Central memory CD8-positive, alpha-beta T cell (primary cell): ENCODE data around the gene SLC30A3.
"Not testable (repeated sequence)": the region's sequence is repeated elsewhere in the genome, so short reads cannot be mapped to it uniquely, and the experiment has no call there.

Experiments used
- ATAC-seq: fragments of 150-1000 bp; cut with Tn5 transposase; replicated peaks from 2 replicates; pipeline ENCODE4 v1.10.0; 2022; ENCODE audit warnings: mild to moderate bottlenecking, moderate FRiP score, moderate number of reproducible peaks; ENCODE audit not compliant: poor library complexity, severe bottlenecking; ENCODE audit errors: extremely low read depth
- DNase-seq, 2 donors: peaks; one replicate each; pipeline ENCODE4 v3.0.0; 2021; ENCODE audit warnings: low spot score in 2 of 2
- H3K27ac Mint-ChIP-seq: one replicate; pipeline ENCODE4 v1.8.0; 2022; ENCODE audit warnings: low read depth, mild to moderate bottlenecking, moderate library complexity, mixed read lengths
- H3K27me3 Mint-ChIP-seq: one replicate; pipeline ENCODE4 v1.8.0; 2022; ENCODE audit warnings: mixed read lengths
- H3K36me3 Mint-ChIP-seq: one replicate; pipeline ENCODE4 v1.8.0; 2022; ENCODE audit warnings: mild to moderate bottlenecking, moderate library complexity, mixed read lengths; ENCODE audit not compliant: insufficient read depth
- H3K4me1 Mint-ChIP-seq: one replicate; pipeline ENCODE4 v1.8.0; 2022; ENCODE audit warnings: mixed read lengths
- H3K4me3 Mint-ChIP-seq: one replicate; pipeline ENCODE4 v1.8.0; 2022; ENCODE audit warnings: mild to moderate bottlenecking, moderate library complexity, mixed read lengths
- H3K9me3 Mint-ChIP-seq: one replicate; pipeline ENCODE4 v1.8.0; 2022; ENCODE audit warnings: mixed read lengths

The SLC30A3 gene

DNA sequence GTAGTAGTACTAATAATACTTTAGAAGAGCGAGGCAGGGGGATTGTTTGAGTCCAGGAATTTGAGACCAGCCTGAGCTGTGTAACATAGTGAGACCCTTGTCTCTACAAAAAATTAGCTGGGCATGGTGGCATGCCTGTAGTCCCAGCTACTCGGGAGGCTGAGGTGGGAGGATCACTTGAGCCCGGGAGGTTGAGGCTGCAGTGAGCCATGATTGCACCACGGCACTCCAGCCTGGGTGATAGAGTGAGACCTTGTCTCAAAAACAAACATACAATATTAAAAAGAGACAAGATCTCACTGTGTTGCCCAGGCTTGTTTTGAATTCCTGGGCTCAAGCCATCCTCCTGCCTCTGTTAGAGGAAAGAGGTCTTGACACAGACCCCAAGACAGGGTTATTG lies 37.8 kb upstream of the SLC30A3 start:
- not testable (repeated sequence) for DNase-seq, H3K4me1 Mint-ChIP-seq, H3K4me3 Mint-ChIP-seq, H3K9me3 Mint-ChIP-seq, ATAC-seq, H3K36me3 Mint-ChIP-seq, H3K27ac Mint-ChIP-seq
- peaks cover 49% of the 10 kb centered on the region for H3K27me3 Mint-ChIP-seq

- ATAC-seq (no peak), DNase-seq (no peak)
- Mint-ChIP-seq H3K27me3 (peaks cover 44% of the 10 kb centered on the region), H3K27ac (no peak overlapping the region), H3K4me1 (no peaks in the 10 kb centered on the region), H3K4me3 (no peak overlapping the region), H3K9me3 (no peaks in the 10 kb centered on the region), H3K36me3 (peaks cover 2% of the 10 kb centered on the region)
Measured at GRCh38 chr2:27298391-27299080, 35.7 kb upstream of the SLC30A3 start.

GRCh38 chr2:27297195-27297594 lies 34.3 kb upstream of the SLC30A3 start:
- Mint-ChIP-seq H3K9me3 (no peaks in the 10 kb centered on the region), H3K4me1 (no peaks in the 10 kb centered on the region), H3K27ac (no peak overlapping the region), H3K4me3 (no peak overlapping the region), H3K36me3 (peaks cover 2% of the 10 kb centered on the region), H3K27me3 (peaks cover 58% of the 10 kb centered on the region)
- no peak for DNase-seq
- no peak for ATAC-seq

DNA sequence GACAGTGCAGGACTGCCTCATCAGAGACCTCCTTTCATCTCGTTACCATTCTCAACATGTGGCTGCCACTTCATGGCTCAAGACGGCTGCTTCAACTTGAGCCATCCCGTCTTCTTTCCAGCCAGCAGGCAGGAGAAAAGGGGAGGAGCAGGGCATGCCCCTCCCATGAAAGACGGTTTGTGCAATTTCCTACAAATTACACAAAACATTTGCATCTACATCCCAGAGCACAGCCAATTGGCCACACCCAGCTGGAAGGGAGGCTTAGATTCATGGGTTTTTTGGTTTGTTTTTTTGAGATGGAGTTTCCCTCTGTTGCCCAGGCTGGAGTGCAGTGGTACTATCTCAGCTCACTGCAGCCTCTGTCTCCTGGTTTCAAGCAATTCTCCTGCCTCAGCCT lies 33.6 kb upstream of the SLC30A3 start:
- Mint-ChIP-seq H3K4me1 (no peaks in the 10 kb centered on the region), H3K4me3 (no peak overlapping the region), H3K27ac (no peak overlapping the region), H3K9me3 (no peaks in the 10 kb centered on the region), H3K36me3 (peaks cover 2% of the 10 kb centered on the region), H3K27me3 (peaks cover 65% of the 10 kb centered on the region)
- DNase-seq (no peak), ATAC-seq (no peak)

GRCh38 chr2:27294928-27295327 lies 32.1 kb upstream of the SLC30A3 start:
- no peaks in the 10 kb centered on the region for H3K4me1 Mint-ChIP-seq
- no peak for ATAC-seq
- no peak for DNase-seq
- H3K27ac Mint-ChIP-seq = no peak overlapping the region
- H3K9me3 Mint-ChIP-seq = no peaks in the 10 kb centered on the region
- H3K36me3 Mint-ChIP-seq = peaks cover 2% of the 10 kb centered on the region
- H3K27me3 Mint-ChIP-seq = peaks cover 68% of the 10 kb centered on the region
- no peak overlapping the region for H3K4me3 Mint-ChIP-seq

DNA sequence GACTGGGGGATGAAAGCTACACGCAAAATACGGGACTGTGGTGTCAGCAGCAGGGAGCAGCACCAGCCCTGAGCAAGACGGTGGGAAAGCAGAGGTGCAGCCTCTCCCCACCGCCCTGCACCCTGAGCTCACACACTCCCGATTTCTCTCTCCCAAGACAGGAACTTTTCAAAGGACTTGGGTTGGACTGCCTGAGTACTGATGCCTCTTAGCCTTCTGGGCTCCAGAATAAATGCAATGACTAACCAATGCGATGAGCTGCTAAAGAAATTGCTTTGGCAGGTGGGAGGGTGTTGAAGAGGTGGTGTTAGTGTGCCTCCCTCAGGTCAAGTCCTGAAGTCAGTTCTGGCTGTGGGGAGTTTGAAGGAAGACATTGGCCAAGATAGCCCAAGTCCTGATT lies 29.0 kb upstream of the SLC30A3 start:
- Mint-ChIP-seq H3K27ac (no peak overlapping the region), H3K9me3 (no peaks in the 10 kb centered on the region), H3K36me3 (no peaks in the 10 kb centered on the region), H3K27me3 (peaks cover 69% of the 10 kb centered on the region), H3K4me3 (no peak overlapping the region), H3K4me1 (no peaks in the 10 kb centered on the region)
- ATAC-seq (no peak), DNase-seq (no peak)

- Mint-ChIP-seq H3K4me3 (no peak overlapping the region), H3K27me3 (peaks cover 64% of the 10 kb centered on the region), H3K9me3 (no peaks in the 10 kb centered on the region), H3K27ac (no peak overlapping the region), H3K36me3 (no peaks in the 10 kb centered on the region), H3K4me1 (no peaks in the 10 kb centered on the region)
- DNase-seq (no peak), ATAC-seq (no peak)
Measured at GRCh38 chr2:27290549-27290948, 27.7 kb upstream of the SLC30A3 start.

- H3K27me3 Mint-ChIP-seq = peaks cover 70% of the 10 kb centered on the region
- no peaks in the 10 kb centered on the region for H3K9me3 Mint-ChIP-seq
- no peak overlapping the region for H3K4me3 Mint-ChIP-seq
- no peaks in the 10 kb centered on the region for H3K4me1 Mint-ChIP-seq
- H3K27ac Mint-ChIP-seq = no peak overlapping the region
- no peak for ATAC-seq
- no peak for DNase-seq
- H3K36me3 Mint-ChIP-seq = no peaks in the 10 kb centered on the region
Measured at GRCh38 chr2:27288610-27289009, 25.8 kb upstream of the SLC30A3 start.

- Mint-ChIP-seq H3K4me3 (no peak overlapping the region), H3K9me3 (no peaks in the 10 kb centered on the region), H3K4me1 (no peaks in the 10 kb centered on the region), H3K36me3 (no peaks in the 10 kb centered on the region), H3K27me3 (peaks cover 75% of the 10 kb centered on the region), H3K27ac (no peak overlapping the region)
- DNase-seq (no peak), ATAC-seq (no peak)
Measured at GRCh38 chr2:27285481-27285880, 22.6 kb upstream of the SLC30A3 start.

DNA sequence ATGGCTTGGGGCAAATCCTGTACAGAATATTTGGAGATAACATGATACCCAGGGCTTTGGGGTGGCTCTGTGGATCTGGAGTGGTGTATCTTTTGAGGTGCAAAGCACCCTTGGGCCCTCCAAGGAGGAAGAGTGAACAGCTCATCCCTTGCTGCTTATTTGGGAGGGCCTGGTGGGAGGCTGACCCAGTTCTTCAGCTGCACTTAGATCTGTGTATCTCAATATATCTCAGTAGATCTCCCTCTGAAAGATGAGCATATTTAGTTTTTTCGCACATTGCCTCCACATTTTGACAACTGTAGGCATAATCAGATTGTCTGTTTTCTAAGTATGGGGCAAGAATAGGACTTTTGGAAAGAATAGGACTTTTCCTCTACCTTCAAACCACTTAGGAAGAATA lies 22.1 kb upstream of the SLC30A3 start:
- no peak overlapping the region for H3K27ac Mint-ChIP-seq
- peaks cover 80% of the 10 kb centered on the region for H3K27me3 Mint-ChIP-seq
- ATAC-seq (no peak), DNase-seq (no peak)
- no peaks in the 10 kb centered on the region for H3K36me3 Mint-ChIP-seq
- no peak overlapping the region for H3K4me3 Mint-ChIP-seq
- peaks cover 2% of the 10 kb centered on the region for H3K4me1 Mint-ChIP-seq
- H3K9me3 Mint-ChIP-seq = no peaks in the 10 kb centered on the region

- H3K27me3 Mint-ChIP-seq = peaks cover 80% of the 10 kb centered on the region
- ATAC-seq (no peak), DNase-seq (no peak)
- H3K36me3 Mint-ChIP-seq = no peaks in the 10 kb centered on the region
- no peak overlapping the region for H3K4me3 Mint-ChIP-seq
- no peaks in the 10 kb centered on the region for H3K9me3 Mint-ChIP-seq
- H3K4me1 Mint-ChIP-seq = peaks cover 7% of the 10 kb centered on the region
- no peak overlapping the region for H3K27ac Mint-ChIP-seq
Measured at GRCh38 chr2:27282892-27283291, 20.0 kb upstream of the SLC30A3 start.

DNA sequence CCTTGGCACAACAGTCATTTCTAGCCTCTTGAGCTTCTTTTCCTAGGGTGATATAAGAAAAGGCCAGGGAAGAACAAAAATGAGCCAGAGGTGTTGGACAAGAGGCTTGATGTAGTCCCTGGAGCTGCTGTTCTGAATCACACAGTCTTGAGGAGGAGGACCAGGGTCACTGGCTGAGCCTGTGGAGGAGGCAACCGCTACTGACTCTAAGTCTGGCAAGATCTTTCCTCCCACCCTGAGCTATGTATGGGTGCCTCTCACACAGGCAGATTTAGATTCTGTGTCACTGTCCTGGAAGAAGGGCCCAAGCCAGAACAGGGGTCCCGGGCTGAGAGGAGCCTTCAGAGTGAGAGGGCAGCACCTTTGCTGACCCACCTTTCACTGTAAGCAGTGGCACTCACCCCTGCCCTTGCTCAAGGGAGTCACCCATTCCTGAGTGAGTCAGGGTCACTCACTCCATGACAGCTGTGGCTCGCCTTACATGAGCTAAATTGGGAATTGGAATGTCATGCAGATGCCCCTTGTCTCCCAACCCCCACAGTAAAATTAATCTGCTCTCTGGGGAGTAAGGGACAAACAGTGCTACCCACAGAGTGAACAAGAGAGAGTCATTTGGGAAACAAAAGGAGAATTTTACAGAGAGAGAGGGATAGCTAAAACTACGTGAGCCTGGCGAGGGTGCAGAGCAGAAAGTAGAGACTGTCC lies 19.2 kb upstream of the SLC30A3 start, which contains the start of gene TRIM54:
TSS of gene TRIM54 (plus strand) at position 575 of the 705 bp plus-strand sequence. CDS start 303 bp downstream, outside the sequence.
- H3K4me3 Mint-ChIP-seq = no peak within 1 kb of the TSS
- peaks cover 7% of the 10 kb centered on the region for H3K4me1 Mint-ChIP-seq
- H3K36me3 Mint-ChIP-seq = no peaks in the 10 kb centered on the region
- peaks cover 80% of the 10 kb centered on the region for H3K27me3 Mint-ChIP-seq
- ATAC-seq = no peak
- H3K27ac Mint-ChIP-seq = no peak within 1 kb of the TSS
- DNase-seq = no peak
- H3K9me3 Mint-ChIP-seq = no peaks in the 10 kb centered on the region

GRCh38 chr2:27281442-27281841 lies 18.6 kb upstream of the SLC30A3 start:
- Mint-ChIP-seq H3K9me3 (no peaks in the 10 kb centered on the region), H3K4me3 (no peak overlapping the region), H3K27ac (no peak overlapping the region), H3K27me3 (peaks cover 80% of the 10 kb centered on the region), H3K4me1 (peaks cover 7% of the 10 kb centered on the region), H3K36me3 (no peaks in the 10 kb centered on the region)
- no peak for ATAC-seq
- no peak for DNase-seq
